Spleen (tissue), 11 donors: Measurements from ENCODE around the gene MYOD1. TPM values are rescaled to one million over a fixed set of nuclear protein-coding genes. Genes with fewer than 3 reads are reported as not detected.

Source experiments
- DNase-seq: peaks from one replicate; pipeline ENCODE4 v3.0.0-alpha.2; 2020
- H3K27ac ChIP-seq, 8 donors: fragments of 200-600 bp; sonication (generic) in 7 of 8; 1 replicate in 4 of 8; 2 replicates in 4 of 8; pipeline versions ENCODE4 v1.5.0 to v1.8.0; 2016 to 2021; ENCODE audit warnings: inconsistent platforms in 4 of 8, mild to moderate bottlenecking in 4 of 8, moderate library complexity in 1 of 8
- H3K27me3 ChIP-seq, 7 donors: fragments of 200-600 bp; sonication (generic) in 6 of 7; replicated peaks in 1 of 7; 1 replicate in 4 of 7; 2 replicates in 3 of 7; pipeline versions ENCODE4 v1.5.0 to v1.8.0; 2016 to 2021; ENCODE audit warnings: inconsistent platforms in 3 of 7, mild to moderate bottlenecking in 1 of 7
- H3K36me3 ChIP-seq, 6 donors: fragments of 200-600 bp; sonication (generic) in 5 of 6; 1 replicate in 4 of 6; 2 replicates in 2 of 6; pipeline versions ENCODE4 v1.5.0 to v1.8.0; 2016 to 2021; ENCODE audit warnings: inconsistent platforms in 2 of 6
- H3K4me1 ChIP-seq, 6 donors: fragments of 200-600 bp; sonication (generic) in 5 of 6; 1 replicate in 3 of 6; 2 replicates in 3 of 6; pipeline versions ENCODE4 v1.5.0 to v1.8.0; 2016 to 2021; ENCODE audit warnings: inconsistent platforms in 3 of 6
- H3K4me3 ChIP-seq, 8 donors: fragments of 200-600 bp; sonication (generic) in 7 of 8; 1 replicate in 4 of 8; 2 replicates in 4 of 8; pipeline versions ENCODE4 v1.5.0 to v1.8.0; 2016 to 2021; ENCODE audit warnings: inconsistent platforms in 4 of 8, mild to moderate bottlenecking in 4 of 8, moderate library complexity in 2 of 8
- H3K9me3 ChIP-seq, 8 donors: fragments of 200-600 bp; sonication (generic) in 7 of 8; 1 replicate in 4 of 8; 2 replicates in 4 of 8; pipeline versions ENCODE4 v1.5.0 to v1.8.0; 2016 to 2021; ENCODE audit warnings: inconsistent platforms in 4 of 8
- CTCF ChIP-seq, 11 experiments: fragments of 200-600 bp in 7 of 11; fragments of 450-650 bp in 4 of 11; sonication (generic) in 4 of 11; IDR thresholded peaks in 8 of 11; conservative IDR thresholded peaks in 3 of 11; 1 replicate in 7 of 11; 2 replicates in 4 of 11; pipeline versions ENCODE4 v1.4.0 to v1.8.0; 2016 to 2021; ENCODE audit warnings: antibody characterized with exemption in 11 of 11, inconsistent platforms in 4 of 11, mild to moderate bottlenecking in 1 of 11
- POLR2A ChIP-seq, 3 donors: fragments of 450-650 bp; IDR thresholded peaks; one replicate each; pipeline ENCODE4 v1.5.1; 2017; ENCODE audit warnings: antibody characterized with exemption in 3 of 3, mild to moderate bottlenecking in 1 of 3
- POLR2AphosphoS5 ChIP-seq, 3 donors: sonication (generic); formaldehyde crosslinking; IDR thresholded peaks; one replicate each; pipeline ENCODE4 v1.5.1; 2017; ENCODE audit warnings: antibody characterized with exemption in 3 of 3
- WGBS, 5 donors: extraction: QIAGEN DNeasy Blood & Tissue Kit in 3 of 5; methylation state at CpG; one replicate each; pipeline versions ENCODE4 v1.1.5 to v1.1.7; 2013 to 2018; 5-methylcytosine and 5-hydroxymethylcytosine counted together
- intact Hi-C: fragments of 100-400 bp; cut with DNase I; formaldehyde crosslinking; loops from one replicate; pipeline ENCODE4 v1.15.0; 2023; ENCODE audit warnings: low total_unique reads
- polyA plus RNA-seq, 3 donors: library from polyadenylated mRNA; stranded (reverse); fragments of 200-250 nt; gene quantifications; one replicate each; pipeline ENCODE4 v1.2.1, GENCODE V29; 2013
- total RNA-seq, 7 donors: library from RNA; depleted of rRNA in 3 of 7; stranded (reverse); fragments of >200 nt in 3 of 7; fragmentation: NEBNext Ultra II Directional in 4 of 7; extraction: Animal tissue kit (Norgen Biotek cat#: 25700) in 4 of 7; gene quantifications; one replicate each; pipeline versions ENCODE4 v1.1.0 to v1.2.1, GENCODE V29; 2016 to 2021
- donor health status: healthy with polysubstance abuse.
- donor health status: DM: no; HTN: no; CAD: no; lungs with moderate emphysema.
- donor health status: DM: no; HTN: no; CAD: no.
- donor health status: Bipolar disorder and iron deficiency.
- donor health status: healthy.
- donor health status: DM: no; HTN: no; CAD: no.
- donor health status: DM: yes; HTN: yes; CAD: no.

MYOD1 gene
- total and polyA plus RNA-seq, 10 donors: 0.04 TPM; not detected in 9

GRCh38 chr11:17725174-17725573 lies 5.8 kb downstream of the MYOD1 start:
- Histone ChIP-seq H3K4me1 (peaks cover 0 to 23% (median 17%) of the 10 kb centered on the region in 6 donors), H3K4me3 (no peak overlapping the region), H3K9me3 (no peaks in the 10 kb centered on the region), H3K36me3 (no peaks in the 10 kb centered on the region), H3K27me3 (peaks cover 3 to 76% (median 27%) of the 10 kb centered on the region in 7 donors), H3K27ac (no peak overlapping the region)
- 51 to 72% (median 66%) methylated on average over 2 of the region's 2 CpGs for WGBS, 5 donors
- TF ChIP-seq POLR2A (IDR thresholded peaks at IDR 0.05) (no peak), CTCF (IDR thresholded peaks at IDR 0.05 in 8 of 11, conservative IDR thresholded peaks at IDR 0.05 in 3 of 11) (no peak), POLR2AphosphoS5 (IDR thresholded peaks at IDR 0.05) (no peak)
- intact Hi-C loops: loop anchor here (10.0 kb wide), 2 partner anchors 120 to 250 kb away; no protein-coding TSS in a partner anchor
- DNase-seq: no peak

- H3K4me3 ChIP-seq: no peak overlapping the region
- H3K27ac ChIP-seq: no peak overlapping the region
- H3K36me3 ChIP-seq: no peaks in the 10 kb centered on the region
- intact Hi-C loops: no loop called here
- H3K27me3 ChIP-seq: peaks cover 0 to 74% (median 22%) of the 10 kb centered on the region in 7 donors
- TF ChIP-seq CTCF (IDR thresholded peaks at IDR 0.05 in 8 of 11, conservative IDR thresholded peaks at IDR 0.05 in 3 of 11) (no peak), POLR2A (IDR thresholded peaks at IDR 0.05) (no peak), POLR2AphosphoS5 (IDR thresholded peaks at IDR 0.05) (no peak)
- H3K9me3 ChIP-seq: no peaks in the 10 kb centered on the region
- DNase-seq: no peak
- peaks cover 0 to 9% (median 8%) of the 10 kb centered on the region in 6 donors for H3K4me1 ChIP-seq
- WGBS, 5 donors: 52 to 59% (median 55%) methylated on average over 2 of the region's 2 CpGs
Measured at GRCh38 chr11:17730137-17730536, 10.8 kb downstream of the MYOD1 start.

- no peak for TF ChIP-seq POLR2A (IDR thresholded peaks at IDR 0.05)
- no peak for TF ChIP-seq POLR2AphosphoS5 (IDR thresholded peaks at IDR 0.05)
- peak; percentile 44 to 83 (median 72) for TF ChIP-seq CTCF (IDR thresholded peaks at IDR 0.05 in 8 of 11, conservative IDR thresholded peaks at IDR 0.05 in 3 of 11)
- Histone ChIP-seq H3K4me3 (no peak overlapping the region), H3K27ac (no peak overlapping the region), H3K9me3 (peaks cover 0 to 2% (median 0%) of the 10 kb centered on the region in 8 donors), H3K27me3 (peaks cover 2 to 75% (median 29%) of the 10 kb centered on the region in 7 donors), H3K36me3 (no peaks in the 10 kb centered on the region), H3K4me1 (peaks cover 0 to 16% (median 12%) of the 10 kb centered on the region in 6 donors)
- intact Hi-C loops: no loop called here
- WGBS, 5 donors: 14 to 22% (median 18%) methylated on average over 8 to 9 of the region's 9 CpGs
- DNase-seq: peak; percentile 84
Measured at GRCh38 chr11:17730608-17731462, 11.5 kb downstream of the MYOD1 start.

GRCh38 chr11:17733261-17733660 lies 13.9 kb downstream of the MYOD1 start:
- peaks cover 3 to 89% (median 52%) of the 10 kb centered on the region in 7 donors for H3K27me3 ChIP-seq
- peaks cover 0 to 23% (median 12%) of the 10 kb centered on the region in 6 donors for H3K4me1 ChIP-seq
- intact Hi-C loops: no loop called here
- H3K4me3 ChIP-seq: no peak overlapping the region
- 76 to 90% (median 88%) methylated on average over 4 of the region's 4 CpGs for WGBS, 5 donors
- DNase-seq: no peak
- TF ChIP-seq POLR2AphosphoS5 (IDR thresholded peaks at IDR 0.05) (no peak), CTCF (IDR thresholded peaks at IDR 0.05 in 8 of 11, conservative IDR thresholded peaks at IDR 0.05 in 3 of 11) (no peak), POLR2A (IDR thresholded peaks at IDR 0.05) (no peak)
- peaks cover 0 to 7% (median 0%) of the 10 kb centered on the region in 8 donors for H3K9me3 ChIP-seq
- H3K36me3 ChIP-seq: no peaks in the 10 kb centered on the region
- H3K27ac ChIP-seq: no peak overlapping the region
